NOMO-1 treated with dmso at 0.1 percent for 144 hours (cell line): ENCODE measurements around the gene NDUFB11.

Source experiments
- DNase-seq: peaks from one replicate; lab custom pipeline; 2025; ENCODE audit not compliant: unreplicated experiment; lab: John Stamatoyannopoulos, UW

NDUFB11 gene

GRCh38 chrX:47174846-47175587 lies 30.5 kb upstream of the NDUFB11 start:
- DNase-seq: no peak

- DNase-seq: no peak
Observed at GRCh38 chrX:47174376-47174775, 29.9 kb upstream of the NDUFB11 start.

GRCh38 chrX:47172971-47173792 lies 28.7 kb upstream of the NDUFB11 start:
- no peak for DNase-seq

GRCh38 chrX:47172549-47172948 lies 28.0 kb upstream of the NDUFB11 start:
- DNase-seq: no peak

GRCh38 chrX:47171996-47172395 lies 27.5 kb upstream of the NDUFB11 start:
- DNase-seq: no peak

GRCh38 chrX:47170861-47171692 lies 26.6 kb upstream of the NDUFB11 start:
- DNase-seq: no peak

GRCh38 chrX:47169726-47170515 lies 25.4 kb upstream of the NDUFB11 start:
- no peak for DNase-seq

- no peak for DNase-seq
Observed at GRCh38 chrX:47169273-47169672, 24.8 kb upstream of the NDUFB11 start.

- DNase-seq: no peak
Observed at GRCh38 chrX:47168495-47169073, 24.1 kb upstream of the NDUFB11 start.

- DNase-seq: no peak
Observed at GRCh38 chrX:47166126-47166525, 21.6 kb upstream of the NDUFB11 start.

GRCh38 chrX:47164420-47164819 lies 19.9 kb upstream of the NDUFB11 start:
- no peak for DNase-seq

GRCh38 chrX:47162927-47163583 lies 18.6 kb upstream of the NDUFB11 start:
- DNase-seq: no peak

GRCh38 chrX:47160781-47161180 lies 16.3 kb upstream of the NDUFB11 start:
- DNase-seq: no peak

- DNase-seq: no peak
Observed at GRCh38 chrX:47158781-47159180, 14.3 kb upstream of the NDUFB11 start.

GRCh38 chrX:47158131-47158530 lies 13.6 kb upstream of the NDUFB11 start:
- no peak for DNase-seq

- DNase-seq: no peak
Observed at GRCh38 chrX:47156611-47157520, 12.4 kb upstream of the NDUFB11 start.

GRCh38 chrX:47151435-47151834 lies 6.9 kb upstream of the NDUFB11 start:
- DNase-seq: no peak

- no peak for DNase-seq
Observed at GRCh38 chrX:47148946-47149345, 4.4 kb upstream of the NDUFB11 start.
